ENCODE data around the gene SLC24A3. TPM values are rescaled to one million over a fixed set of nuclear protein-coding genes. Genes with fewer than 3 reads are reported as not detected.

Gene SLC24A3
- total RNA-seq, 4 donors from 2014 or later = 2.3 to 6.9 (median 5.4) TPM

DNA sequence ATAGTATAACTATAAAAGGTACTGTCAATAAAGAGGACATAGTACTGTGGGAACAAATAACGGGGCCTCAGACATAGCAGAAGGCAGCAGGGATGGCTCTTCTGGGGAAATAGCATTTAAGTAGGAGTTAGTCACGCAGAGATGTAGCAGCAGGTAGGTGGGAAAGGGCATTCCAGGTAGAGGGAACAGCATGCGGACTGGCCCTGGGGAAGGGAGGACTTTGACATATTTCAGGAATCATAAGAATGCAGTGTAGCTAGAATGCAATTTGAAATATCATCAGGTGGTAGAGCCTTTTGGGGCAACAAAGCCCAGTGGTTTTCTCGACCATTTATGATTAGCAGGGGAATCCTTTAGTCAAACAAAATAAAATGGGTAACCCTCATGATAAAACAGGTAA, 191.1 kb downstream of the SLC24A3 start:
- TF ChIP-seq POLR2A (IDR thresholded peaks at IDR 0.05) = no peak
- TF ChIP-seq, protein P1, sequence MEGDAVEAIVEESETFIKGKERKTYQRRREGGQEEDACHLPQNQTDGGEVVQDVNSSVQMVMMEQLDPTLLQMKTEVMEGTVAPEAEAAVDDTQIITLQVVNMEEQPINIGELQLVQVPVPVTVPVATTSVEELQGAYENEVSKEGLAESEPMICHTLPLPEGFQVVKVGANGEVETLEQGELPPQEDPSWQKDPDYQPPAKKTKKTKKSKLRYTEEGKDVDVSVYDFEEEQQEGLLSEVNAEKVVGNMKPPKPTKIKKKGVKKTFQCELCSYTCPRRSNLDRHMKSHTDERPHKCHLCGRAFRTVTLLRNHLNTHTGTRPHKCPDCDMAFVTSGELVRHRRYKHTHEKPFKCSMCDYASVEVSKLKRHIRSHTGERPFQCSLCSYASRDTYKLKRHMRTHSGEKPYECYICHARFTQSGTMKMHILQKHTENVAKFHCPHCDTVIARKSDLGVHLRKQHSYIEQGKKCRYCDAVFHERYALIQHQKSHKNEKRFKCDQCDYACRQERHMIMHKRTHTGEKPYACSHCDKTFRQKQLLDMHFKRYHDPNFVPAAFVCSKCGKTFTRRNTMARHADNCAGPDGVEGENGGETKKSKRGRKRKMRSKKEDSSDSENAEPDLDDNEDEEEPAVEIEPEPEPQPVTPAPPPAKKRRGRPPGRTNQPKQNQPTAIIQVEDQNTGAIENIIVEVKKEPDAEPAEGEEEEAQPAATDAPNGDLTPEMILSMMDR (IDR thresholded peaks at IDR 0.05) = no peak
- H3K4me3 ChIP-seq (ENCODE audit: low read depth, poor library complexity, severe bottlenecking) = no peak overlapping the region
- intact Hi-C loops (cut with DNase I; ENCODE audit: low total_unique reads) = no loop called here
- WGBS, 2 donors = 89 to 93% methylated on average over 4 of the region's 4 CpGs
- DNase-seq (ENCODE audit: low spot score in 2 of 2) = no peak

DNA sequence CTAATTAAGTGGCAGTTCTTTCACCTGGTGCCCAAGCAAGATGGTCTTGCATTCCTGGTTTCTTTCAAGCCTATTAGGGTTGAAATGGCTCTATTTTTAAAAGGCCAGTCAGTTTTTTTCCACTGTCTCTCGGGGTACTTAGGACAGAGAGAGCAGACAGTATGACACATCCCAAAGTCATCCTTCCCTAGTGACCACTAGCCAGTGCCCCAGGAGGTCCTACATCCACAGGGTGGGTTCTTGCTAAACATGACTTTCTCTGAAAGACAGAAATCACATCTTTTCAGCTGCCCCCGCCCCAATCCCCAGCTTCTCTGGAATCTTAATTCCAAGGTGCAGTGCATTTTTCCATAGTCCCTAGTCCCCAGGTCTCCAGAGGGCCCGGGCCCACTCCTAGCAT, 192.4 kb downstream of the SLC24A3 start:
- intact Hi-C loops (cut with DNase I; ENCODE audit: low total_unique reads) = no loop called here
- no peak overlapping the region for H3K4me3 ChIP-seq (ENCODE audit: low read depth, poor library complexity, severe bottlenecking)
- WGBS, 2 donors = 79 to 82% methylated on average over 3 of the region's 3 CpGs
- no peak for DNase-seq (ENCODE audit: low spot score in 2 of 2)
- TF ChIP-seq, protein P1 (IDR thresholded peaks at IDR 0.05) = no peak
- no peak for TF ChIP-seq POLR2A (IDR thresholded peaks at IDR 0.05)

DNA sequence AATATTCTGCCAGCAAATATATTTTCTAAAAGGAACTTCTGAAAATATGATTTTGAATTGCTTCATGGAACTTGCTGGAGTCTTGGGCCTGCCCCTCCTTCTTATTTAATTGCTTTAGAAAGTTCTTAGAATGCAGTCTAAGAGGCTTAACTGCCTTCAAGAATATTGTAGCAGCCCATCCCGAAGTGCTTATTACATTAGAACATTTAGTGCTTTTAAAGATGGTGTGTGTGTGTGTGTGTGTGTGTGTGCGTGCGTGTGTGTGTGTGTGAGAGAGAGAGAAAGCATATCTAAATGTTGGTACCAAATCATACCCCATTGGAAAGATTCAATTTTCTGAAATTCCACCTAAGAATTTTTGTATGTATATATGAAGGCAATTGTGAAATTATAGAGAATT, 193.5 kb downstream of the SLC24A3 start:
- TF ChIP-seq, protein P1 (IDR thresholded peaks at IDR 0.05) = no peak
- DNase-seq (ENCODE audit: low spot score in 2 of 2) = no peak
- intact Hi-C loops (cut with DNase I; ENCODE audit: low total_unique reads) = no loop called here
- H3K4me3 ChIP-seq (ENCODE audit: low read depth, poor library complexity, severe bottlenecking) = no peak overlapping the region
- WGBS, 2 donors = 75 to 77% methylated on average over 3 of the region's 3 CpGs

DNA sequence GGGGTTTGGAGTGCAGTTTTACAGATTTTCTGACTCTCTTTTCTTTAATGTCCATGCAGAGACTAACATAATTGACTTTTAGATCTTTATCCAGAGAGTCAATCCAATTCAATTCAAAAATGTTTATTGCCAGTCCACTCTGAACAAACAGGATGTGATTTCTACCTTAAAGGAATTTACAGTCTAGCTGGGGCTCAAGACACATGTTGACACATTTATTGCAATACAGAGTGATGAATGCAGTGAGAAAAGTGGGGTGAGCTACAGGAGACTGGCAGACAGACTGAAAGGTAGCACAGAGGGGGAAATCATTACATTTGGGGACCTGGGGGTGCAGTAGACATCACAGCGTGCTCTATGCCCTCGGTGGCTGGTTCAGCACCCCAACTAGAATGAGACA, 193.9 kb downstream of the SLC24A3 start:
- no peak overlapping the region for H3K4me3 ChIP-seq (ENCODE audit: low read depth, poor library complexity, severe bottlenecking)
- intact Hi-C loops (cut with DNase I; ENCODE audit: low total_unique reads) = no loop called here
- 79 to 84% methylated on average over 2 of the region's 2 CpGs for WGBS, 2 donors
- TF ChIP-seq POLR2A (IDR thresholded peaks at IDR 0.05) = no peak
- TF ChIP-seq, protein P1 (IDR thresholded peaks at IDR 0.05) = no peak
- DNase-seq (ENCODE audit: low spot score in 2 of 2) = no peak

DNA sequence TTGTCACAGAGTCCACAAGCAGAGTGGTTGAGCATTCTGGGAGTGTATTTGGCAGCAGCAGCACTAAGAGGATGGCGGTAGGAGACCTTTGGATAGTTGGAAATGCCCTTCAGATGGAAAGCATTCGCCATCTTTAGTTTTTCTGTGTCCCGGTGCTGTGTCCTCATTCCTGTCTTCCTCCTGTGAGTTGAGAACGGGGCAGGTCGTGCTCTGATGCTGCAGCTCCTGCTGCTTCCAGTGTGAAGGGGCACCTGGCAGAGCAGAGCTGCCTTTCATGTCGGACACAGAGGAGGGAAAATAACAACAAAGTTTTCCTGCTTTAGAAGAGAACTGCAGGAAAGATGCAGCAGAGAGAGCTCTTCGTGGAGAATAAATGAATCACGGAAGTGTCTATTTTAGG, 194.8 kb downstream of the SLC24A3 start:
- intact Hi-C loops (cut with DNase I; ENCODE audit: low total_unique reads) = no loop called here
- H3K4me3 ChIP-seq (ENCODE audit: low read depth, poor library complexity, severe bottlenecking) = no peak overlapping the region
- no peak for TF ChIP-seq POLR2A (IDR thresholded peaks at IDR 0.05)
- TF ChIP-seq, protein P1 (IDR thresholded peaks at IDR 0.05) = no peak
- no peak for DNase-seq (ENCODE audit: low spot score in 2 of 2)
- 70 to 76% methylated on average over 8 of the region's 8 CpGs for WGBS, 2 donors

DNA sequence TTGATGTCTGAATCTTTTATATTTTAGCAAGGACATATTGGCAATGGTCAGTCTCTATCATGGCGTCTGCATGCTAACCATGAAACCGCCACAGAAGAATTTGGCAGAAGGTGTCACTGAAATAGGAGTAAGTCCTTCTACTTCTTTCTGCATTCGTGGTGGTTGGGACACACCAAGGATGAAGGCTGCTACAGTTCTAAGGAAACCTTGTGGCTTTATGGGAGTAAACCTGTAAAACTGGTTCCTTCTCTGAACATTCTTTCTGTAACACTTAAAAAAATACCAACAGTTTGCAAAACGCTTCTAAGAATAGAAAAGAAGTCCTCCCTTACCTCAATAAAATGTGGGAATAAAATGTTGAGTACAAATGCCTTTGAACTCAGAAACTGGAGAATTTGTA, 195.3 kb downstream of the SLC24A3 start:
- no peak overlapping the region for H3K4me3 ChIP-seq (ENCODE audit: low read depth, poor library complexity, severe bottlenecking)
- TF ChIP-seq POLR2A (IDR thresholded peaks at IDR 0.05) = no peak
- TF ChIP-seq, protein P1 (IDR thresholded peaks at IDR 0.05) = no peak
- DNase-seq (ENCODE audit: low spot score in 2 of 2) = no peak
- intact Hi-C loops (cut with DNase I; ENCODE audit: low total_unique reads) = no loop called here
- 41 to 46% methylated on average over 4 of the region's 4 CpGs for WGBS, 2 donors
